GM10248 (cell line): ENCODE data around the gene COL9A3.

ENCODE experiments used
- CTCF ChIA-PET: fragments of 300-600 bp; sonication (Branson Sonifier 250); formaldehyde crosslinking; extraction: SDS; loops from one replicate; lab custom pipeline; 2021; ENCODE audit warnings: antibody characterized with exemption; lab: Yijun Ruan, JAX
- POLR2A ChIA-PET: fragments of 350-650 bp; sonication (Branson Sonifier 250); formaldehyde crosslinking; extraction: SDS; loops from one replicate; lab custom pipeline; 2020; ENCODE audit warnings: antibody characterized with exemption; lab: Yijun Ruan, JAX
- DNase-seq: peaks from one replicate; pipeline ENCODE4 v3.0.0; 2012; ENCODE audit errors: extremely low spot score
- CTCF ChIP-seq: IDR thresholded peaks from 2 replicates; pipeline ENCODE4 v1.5.1; 2012; ENCODE audit warnings: mild to moderate bottlenecking, low read depth; ENCODE audit errors: extremely low read depth, missing control alignments, control extremely low read depth

The COL9A3 gene

DNA sequence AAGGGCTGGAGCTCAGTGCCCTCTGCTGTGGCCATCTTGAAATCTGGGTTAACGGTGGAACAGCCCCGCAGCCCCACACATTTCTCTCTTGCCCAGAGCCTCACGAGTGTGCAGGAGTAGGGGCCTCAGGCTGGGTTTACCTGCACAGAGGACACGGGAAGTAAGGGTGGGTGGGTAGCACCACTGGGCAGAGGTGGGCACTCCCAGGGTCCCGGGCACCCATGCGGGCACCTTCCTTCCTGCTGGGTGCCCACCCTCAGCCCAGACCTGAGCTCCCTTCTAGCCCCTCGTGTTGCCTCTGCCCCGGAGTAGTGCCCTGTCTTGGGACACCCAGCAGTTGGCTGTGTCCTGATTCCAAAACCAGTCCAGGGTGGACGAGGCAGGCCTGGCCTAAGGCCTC lies 11.2 kb downstream of the COL9A3 start:
- no peak for DNase-seq
- TF ChIP-seq CTCF = no peak
- ChIA-PET POLR2A (no interaction called here), CTCF (no interaction called here)

- TF ChIP-seq CTCF = no peak
- ChIA-PET CTCF (no interaction called here), POLR2A (no interaction called here)
- DNase-seq = no peak
These were observed 11.8 kb downstream of the COL9A3 start for GRCh38 chr20:62828511-62829230.

DNA sequence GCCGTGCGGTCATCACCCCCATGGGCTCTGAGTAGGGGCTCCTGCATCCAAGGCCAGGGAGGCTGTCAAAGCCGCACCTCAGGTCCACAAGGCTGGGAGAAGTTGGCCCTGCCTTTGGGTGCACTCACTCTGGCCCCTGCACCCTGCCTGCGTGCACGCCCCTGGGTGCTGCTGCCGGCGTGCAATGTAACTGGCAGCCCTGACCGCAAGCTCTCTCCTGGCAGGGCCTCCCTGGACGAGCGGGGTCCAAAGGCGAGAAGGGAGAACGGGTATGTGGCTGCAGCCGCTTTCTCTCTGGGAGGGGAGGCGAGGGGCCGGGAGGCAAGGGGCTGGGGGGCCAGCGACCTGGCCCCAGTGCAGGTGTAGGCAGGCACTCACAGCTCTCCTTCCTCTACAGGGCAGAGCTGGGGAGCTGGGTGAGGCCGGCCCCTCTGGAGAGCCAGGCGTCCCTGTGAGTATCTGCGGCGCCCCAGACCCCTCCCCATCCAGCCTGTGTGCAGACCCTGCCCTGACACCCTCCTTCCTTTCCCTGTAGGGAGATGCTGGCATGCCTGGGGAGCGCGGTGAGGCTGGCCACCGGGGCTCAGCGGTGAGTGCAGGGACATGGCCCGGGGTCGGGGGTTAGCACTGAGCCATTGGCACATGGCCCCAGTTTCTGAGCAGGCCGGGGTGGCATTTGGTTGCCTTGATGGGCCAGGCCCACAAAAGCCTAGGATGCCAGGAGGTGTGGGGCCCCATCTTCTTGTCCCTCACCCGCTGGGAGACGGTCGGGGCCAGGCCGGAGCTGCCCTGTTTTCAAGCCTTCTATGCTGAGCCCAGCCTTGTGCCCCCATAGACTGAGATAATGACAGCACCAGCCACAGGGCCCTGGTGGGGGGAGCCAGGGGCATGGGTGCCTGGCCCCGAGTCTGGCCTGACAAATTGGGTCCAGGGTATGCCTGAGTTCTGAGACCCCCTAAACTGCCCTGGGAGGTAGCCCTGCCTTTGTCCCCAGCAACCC lies 12.7 kb downstream of the COL9A3 start:
- CTCF ChIA-PET = no interaction called here
- POLR2A ChIA-PET = no interaction called here
- no peak for DNase-seq
- TF ChIP-seq CTCF = no peak

- POLR2A ChIA-PET = no interaction called here
- CTCF ChIA-PET = no interaction called here
- no peak for DNase-seq
- no peak for TF ChIP-seq CTCF
These were observed 13.4 kb downstream of the COL9A3 start for GRCh38 chr20:62830251-62830650.

GRCh38 chr20:62830821-62831220 lies 14.0 kb downstream of the COL9A3 start:
- ChIA-PET CTCF (no interaction called here), POLR2A (no interaction called here)
- no peak for DNase-seq
- TF ChIP-seq CTCF = no peak

GRCh38 chr20:62831361-62831788 lies 14.5 kb downstream of the COL9A3 start:
- DNase-seq = no peak
- POLR2A ChIA-PET = no interaction called here
- TF ChIP-seq CTCF = no peak
- CTCF ChIA-PET = interaction anchor here (0.9 to 2.0 kb wide), 2 partner anchors 8 to 141 kb away, joined by 3 to 10 read pairs; no protein-coding TSS in a partner anchor
